Mesendoderm (in vitro differentiated cells): ENCODE results near the gene TTLL7.

Source experiments
- DNase-seq: peaks from one replicate; pipeline ENCODE4 v3.0.0; 2013
- H2AK5ac ChIP-seq: 2 replicates; pipeline ENCODE4 v1.6.1; 2013; ENCODE audit warnings: low read length, inconsistent platforms
- H2BK120ac ChIP-seq: 2 replicates; pipeline ENCODE4 v1.6.1; 2013; ENCODE audit warnings: low read depth, mild to moderate bottlenecking, low read length, moderate library complexity, mixed read lengths
- H2BK15ac ChIP-seq: replicated peaks from 2 replicates; pipeline ENCODE4 v1.6.1; 2013; ENCODE audit warnings: low read depth, mild to moderate bottlenecking, moderate library complexity
- H2BK5ac ChIP-seq: 2 replicates; pipeline ENCODE4 v1.6.1; 2013; ENCODE audit warnings: low read length, inconsistent platforms
- H3K18ac ChIP-seq: 2 replicates; pipeline ENCODE4 v1.6.1; 2013; ENCODE audit warnings: mild to moderate bottlenecking, low read length, mixed read lengths
- H3K23ac ChIP-seq: one replicate; pipeline ENCODE4 v1.6.1; 2013; ENCODE audit warnings: low read length
- H3K27ac ChIP-seq: 2 replicates; pipeline ENCODE4 v1.5.1; 2013; ENCODE audit warnings: low read depth, mild to moderate bottlenecking, inconsistent platforms, low read length, moderate library complexity
- H3K27me3 ChIP-seq: 2 replicates; pipeline ENCODE4 v1.6.1; 2013; ENCODE audit warnings: low read length, control low read depth, mild to moderate bottlenecking, inconsistent platforms; ENCODE audit not compliant: insufficient read depth, poor library complexity
- H3K36me3 ChIP-seq: 2 replicates; pipeline ENCODE4 v1.6.1; 2013; ENCODE audit warnings: low read length, inconsistent platforms; ENCODE audit not compliant: control insufficient read depth, insufficient read depth
- H3K4ac ChIP-seq: one replicate; pipeline ENCODE4 v1.6.1; 2013; ENCODE audit warnings: low read depth, mild to moderate bottlenecking, low read length, moderate library complexity
- H3K4me1 ChIP-seq: 2 replicates; pipeline ENCODE4 v1.6.1; 2013; ENCODE audit warnings: low read depth, low read length, inconsistent platforms; ENCODE audit not compliant: control insufficient read depth
- H3K4me2 ChIP-seq: 2 replicates; pipeline ENCODE4 v1.6.1; 2013; ENCODE audit warnings: low read length
- H3K4me3 ChIP-seq: 2 replicates; pipeline ENCODE4 v1.5.1; 2013; ENCODE audit warnings: mild to moderate bottlenecking, low read length
- H3K56ac ChIP-seq: one replicate; pipeline ENCODE4 v1.6.1; 2013; ENCODE audit warnings: low read length
- H3K79me1 ChIP-seq: 2 replicates; pipeline ENCODE4 v1.6.1; 2013; ENCODE audit warnings: low read length, inconsistent platforms
- H3K79me2 ChIP-seq: 2 replicates; pipeline ENCODE4 v1.6.1; 2013; ENCODE audit warnings: mild to moderate bottlenecking, low read length; ENCODE audit not compliant: control insufficient read depth, insufficient read depth
- H3K9ac ChIP-seq: 2 replicates; pipeline ENCODE4 v1.6.1; 2013; ENCODE audit warnings: low read length, inconsistent platforms
- H4K5ac ChIP-seq: one replicate; pipeline ENCODE4 v1.6.1; 2013; ENCODE audit warnings: low read length
- H4K8ac ChIP-seq: one replicate; pipeline ENCODE4 v1.6.1; 2013; ENCODE audit warnings: low read depth, mild to moderate bottlenecking, control low read depth, low read length, moderate library complexity
- WGBS: extraction: QIAGEN DNeasy Blood & Tissue Kit; methylation state at CpG from one replicate; pipeline ENCODE4 v1.1.7; 2013; ENCODE audit warnings: low lambda C conversion rate, missing lambda C conversion rate; ENCODE audit not compliant: insufficient coverage; ENCODE audit errors: extremely low coverage; 5-methylcytosine and 5-hydroxymethylcytosine counted together

The TTLL7 gene

GRCh38 chr1:83834621-83835264 is 164.2 kb downstream of the TTLL7 start:
- no peak overlapping the region for H2AK5ac ChIP-seq
- 100% methylated on average over 1 of the region's 4 CpGs for WGBS
- no peak overlapping the region for H3K4ac ChIP-seq
- no peak overlapping the region for H3K18ac ChIP-seq
- H3K23ac ChIP-seq, result no peak overlapping the region
- no peak overlapping the region for H3K9ac ChIP-seq
- H3K4me2 ChIP-seq, result no peak overlapping the region
- H3K27ac ChIP-seq, result no peak overlapping the region
- no peak overlapping the region for H2BK5ac ChIP-seq
- H3K36me3 ChIP-seq, result no peaks in the 10 kb centered on the region
- no peaks in the 10 kb centered on the region for H3K4me1 ChIP-seq
- H4K8ac ChIP-seq, result no peak overlapping the region
- no peak for DNase-seq
- no peaks in the 10 kb centered on the region for H3K79me2 ChIP-seq
- H4K5ac ChIP-seq, result no peak overlapping the region
- no peaks in the 10 kb centered on the region for H3K79me1 ChIP-seq
- H3K4me3 ChIP-seq, result no peak overlapping the region
- no peak overlapping the region for H2BK15ac ChIP-seq
- no peak overlapping the region for H2BK120ac ChIP-seq
- H3K56ac ChIP-seq, result no peak overlapping the region
- no peaks in the 10 kb centered on the region for H3K27me3 ChIP-seq

GRCh38 chr1:83832194-83832593 is 166.7 kb downstream of the TTLL7 start:
- H3K27ac ChIP-seq, result no peak overlapping the region
- no peak for DNase-seq
- no peaks in the 10 kb centered on the region for H3K79me2 ChIP-seq
- H3K36me3 ChIP-seq, result no peaks in the 10 kb centered on the region
- no peak overlapping the region for H3K56ac ChIP-seq
- H2BK15ac ChIP-seq, result no peak overlapping the region
- no peaks in the 10 kb centered on the region for H3K27me3 ChIP-seq
- no peak overlapping the region for H3K4ac ChIP-seq
- no peak overlapping the region for H3K23ac ChIP-seq
- whole genome bisulfite sequencing, result no CpG with 5 or more reads among the region's 1 CpG
- no peak overlapping the region for H2BK120ac ChIP-seq
- H3K4me2 ChIP-seq, result no peak overlapping the region
- H3K4me3 ChIP-seq, result no peak overlapping the region
- H3K79me1 ChIP-seq, result no peaks in the 10 kb centered on the region
- no peak overlapping the region for H2AK5ac ChIP-seq
- H2BK5ac ChIP-seq, result no peak overlapping the region
- H3K18ac ChIP-seq, result no peak overlapping the region
- no peak overlapping the region for H3K9ac ChIP-seq
- H3K4me1 ChIP-seq, result no peaks in the 10 kb centered on the region
- no peak overlapping the region for H4K5ac ChIP-seq
- H4K8ac ChIP-seq, result no peak overlapping the region

- Histone ChIP-seq H3K4ac (no peak overlapping the region), H3K36me3 (no peaks in the 10 kb centered on the region), H3K56ac (no peak overlapping the region), H3K27me3 (no peaks in the 10 kb centered on the region), H3K4me1 (no peaks in the 10 kb centered on the region), H3K79me1 (no peaks in the 10 kb centered on the region), H3K18ac (no peak overlapping the region), H2BK120ac (no peak overlapping the region), H3K23ac (no peak overlapping the region), H3K9ac (no peak overlapping the region), H2AK5ac (no peak overlapping the region), H2BK15ac (no peak overlapping the region), H3K79me2 (no peaks in the 10 kb centered on the region), H3K27ac (no peak overlapping the region), H2BK5ac (no peak overlapping the region), H3K4me2 (no peak overlapping the region), H4K8ac (no peak overlapping the region), H4K5ac (no peak overlapping the region), H3K4me3 (no peak overlapping the region)
- DNase-seq, result no peak
- no CpG with 5 or more reads among the region's 7 CpGs for WGBS
Measured at GRCh38 chr1:83829106-83829505, 169.8 kb downstream of the TTLL7 start.

GRCh38 chr1:83828456-83828855 is 170.5 kb downstream of the TTLL7 start:
- H3K27me3 ChIP-seq, result no peaks in the 10 kb centered on the region
- H3K9ac ChIP-seq, result no peak overlapping the region
- no peak overlapping the region for H2BK15ac ChIP-seq
- no peak overlapping the region for H3K4ac ChIP-seq
- H3K23ac ChIP-seq, result no peak overlapping the region
- no peak overlapping the region for H2BK5ac ChIP-seq
- no peaks in the 10 kb centered on the region for H3K79me1 ChIP-seq
- no peaks in the 10 kb centered on the region for H3K4me1 ChIP-seq
- no peak overlapping the region for H3K4me3 ChIP-seq
- H3K18ac ChIP-seq, result no peak overlapping the region
- no peak overlapping the region for H3K56ac ChIP-seq
- H2AK5ac ChIP-seq, result no peak overlapping the region
- no CpG with 5 or more reads among the region's 1 CpG for WGBS
- DNase-seq, result no peak
- H3K79me2 ChIP-seq, result no peaks in the 10 kb centered on the region
- H3K27ac ChIP-seq, result no peak overlapping the region
- no peaks in the 10 kb centered on the region for H3K36me3 ChIP-seq
- no peak overlapping the region for H4K5ac ChIP-seq
- no peak overlapping the region for H3K4me2 ChIP-seq
- H4K8ac ChIP-seq, result no peak overlapping the region
- H2BK120ac ChIP-seq, result no peak overlapping the region

- H3K9ac ChIP-seq, result no peak overlapping the region
- no peak overlapping the region for H3K56ac ChIP-seq
- no peak overlapping the region for H4K8ac ChIP-seq
- H2BK120ac ChIP-seq, result no peak overlapping the region
- no peaks in the 10 kb centered on the region for H3K27me3 ChIP-seq
- H3K4me3 ChIP-seq, result no peak overlapping the region
- H4K5ac ChIP-seq, result no peak overlapping the region
- H3K18ac ChIP-seq, result no peak overlapping the region
- WGBS, result no CpG with 5 or more reads among the region's 2 CpGs
- H3K79me1 ChIP-seq, result no peaks in the 10 kb centered on the region
- H2AK5ac ChIP-seq, result no peak overlapping the region
- no peaks in the 10 kb centered on the region for H3K36me3 ChIP-seq
- no peak overlapping the region for H3K27ac ChIP-seq
- H3K79me2 ChIP-seq, result no peaks in the 10 kb centered on the region
- H2BK5ac ChIP-seq, result no peak overlapping the region
- H3K4me2 ChIP-seq, result no peak overlapping the region
- no peak overlapping the region for H3K4ac ChIP-seq
- no peak overlapping the region for H2BK15ac ChIP-seq
- H3K4me1 ChIP-seq, result no peaks in the 10 kb centered on the region
- DNase-seq, result no peak
- H3K23ac ChIP-seq, result no peak overlapping the region
Measured at GRCh38 chr1:83827741-83828140, 171.2 kb downstream of the TTLL7 start.

- WGBS, result no CpG with 5 or more reads among the region's 3 CpGs
- no peak for DNase-seq
- H2BK15ac ChIP-seq, result no peak overlapping the region
- H2BK5ac ChIP-seq, result no peak overlapping the region
- H4K8ac ChIP-seq, result no peak overlapping the region
- no peaks in the 10 kb centered on the region for H3K79me1 ChIP-seq
- H3K56ac ChIP-seq, result no peak overlapping the region
- no peak overlapping the region for H3K9ac ChIP-seq
- H3K4me3 ChIP-seq, result no peak overlapping the region
- H3K4me1 ChIP-seq, result no peaks in the 10 kb centered on the region
- H3K36me3 ChIP-seq, result no peaks in the 10 kb centered on the region
- no peak overlapping the region for H3K4me2 ChIP-seq
- no peak overlapping the region for H3K27ac ChIP-seq
- no peak overlapping the region for H2BK120ac ChIP-seq
- H4K5ac ChIP-seq, result no peak overlapping the region
- no peaks in the 10 kb centered on the region for H3K79me2 ChIP-seq
- H3K18ac ChIP-seq, result no peak overlapping the region
- no peak overlapping the region for H3K23ac ChIP-seq
- no peak overlapping the region for H2AK5ac ChIP-seq
- no peaks in the 10 kb centered on the region for H3K27me3 ChIP-seq
- no peak overlapping the region for H3K4ac ChIP-seq
Measured at GRCh38 chr1:83822208-83822607, 176.7 kb downstream of the TTLL7 start.
